ENCODE measurements around the gene BRDT.
"Not testable (repeated sequence)": the region's sequence is repeated elsewhere in the genome, so short reads cannot be mapped to it uniquely, and the experiment has no call there.

Gene BRDT

DNA sequence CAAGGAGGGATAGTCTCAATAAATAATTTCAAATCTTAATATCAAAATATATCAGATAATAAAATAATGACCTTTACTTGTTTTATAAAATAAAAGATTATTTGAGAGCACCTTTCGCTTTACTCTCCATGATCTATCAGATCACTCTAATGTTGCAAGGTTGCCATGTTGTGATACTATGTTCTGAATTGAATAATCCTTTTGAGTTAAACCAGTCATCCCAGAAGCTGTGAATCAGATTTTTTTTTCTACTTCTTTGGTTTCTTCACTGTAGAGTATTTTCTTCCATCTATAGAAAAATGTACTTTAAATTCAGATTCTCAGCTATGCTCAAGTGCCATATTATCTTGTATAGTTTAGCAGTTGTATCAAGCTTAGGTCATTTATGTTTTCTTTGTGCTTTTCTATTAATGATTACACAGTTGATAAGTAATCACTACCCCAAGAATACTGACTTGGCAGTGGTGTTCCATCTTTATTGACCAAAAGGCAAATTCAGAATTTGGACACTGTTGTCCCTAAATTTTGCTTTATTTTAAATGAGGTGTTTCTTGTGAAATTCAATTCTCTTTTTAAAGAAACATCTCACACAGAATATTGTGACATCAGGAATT lies 32.9 kb downstream of the BRDT start:
- no peak overlapping the region for H3K4me3 ChIP-seq (ENCODE audit: low read depth, low read length)

DNA sequence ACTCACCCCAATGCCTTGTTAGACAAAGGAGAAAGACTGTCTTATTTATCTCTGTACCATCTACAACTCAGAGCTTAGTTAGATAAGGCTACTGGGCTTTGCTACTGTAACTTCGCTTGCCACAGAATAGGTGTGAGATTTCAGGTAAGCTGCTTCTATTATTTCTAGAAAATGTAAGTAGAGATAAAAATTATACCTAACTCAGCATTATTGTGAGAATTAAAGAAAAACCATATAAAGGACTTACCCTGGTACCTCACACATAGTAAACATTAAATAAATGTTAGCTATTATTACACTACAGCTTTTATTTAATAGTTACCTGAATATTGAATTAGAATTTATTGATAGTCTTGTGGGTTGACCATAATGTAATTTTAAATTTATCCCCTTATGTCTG lies 44.1 kb downstream of the BRDT start:
- H3K4me3 ChIP-seq (ENCODE audit: low read depth, low read length): no peak overlapping the region

DNA sequence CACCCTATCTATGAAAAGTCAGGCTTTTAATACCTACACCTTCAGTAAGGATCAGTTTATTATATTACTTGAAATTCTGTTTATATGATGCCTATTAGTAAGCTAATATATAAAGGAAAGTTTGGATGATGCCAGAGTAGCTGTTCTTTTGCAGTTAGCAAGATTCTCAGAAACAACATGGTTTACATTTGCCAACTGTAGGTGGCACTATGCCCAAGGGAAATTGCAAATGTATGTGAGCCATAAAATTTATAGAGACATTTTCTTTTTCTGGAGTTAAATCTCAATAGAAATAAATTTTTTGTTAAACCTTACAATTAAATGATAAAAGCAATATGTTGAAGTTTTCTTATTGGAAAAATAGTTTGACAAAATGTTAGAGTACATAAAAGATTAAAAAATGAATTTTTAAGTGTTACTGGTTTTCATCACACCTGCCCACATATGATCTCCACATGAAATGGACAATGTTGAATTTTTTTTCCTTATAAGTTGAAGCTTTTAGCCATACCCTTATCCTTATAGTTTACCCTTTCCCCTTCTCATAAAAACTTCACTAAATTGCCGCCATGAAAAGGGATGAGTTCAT lies 48.5 kb downstream of the BRDT start:
- H3K4me3 ChIP-seq (ENCODE audit: low read depth, low read length): no peak overlapping the region

DNA sequence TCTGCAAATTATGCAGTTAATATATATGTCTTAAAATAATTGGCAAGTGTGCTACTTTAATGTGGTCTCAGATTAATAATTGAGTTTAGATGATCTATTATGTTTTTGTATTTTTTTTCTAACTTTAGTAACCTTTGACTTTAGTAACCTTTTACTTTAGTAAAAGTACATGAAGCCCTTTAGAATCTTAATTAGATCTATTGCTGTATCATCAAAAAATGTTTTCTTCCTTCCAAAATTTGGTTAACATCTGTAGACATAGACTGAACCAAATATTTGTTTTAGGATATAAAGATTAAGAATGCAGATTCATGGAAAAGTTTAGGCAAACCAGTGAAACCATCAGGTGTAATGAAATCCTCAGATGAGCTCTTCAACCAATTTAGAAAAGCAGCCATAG lies 54.9 kb downstream of the BRDT start:
- H3K4me3 ChIP-seq (ENCODE audit: low read depth, low read length): no peak overlapping the region

DNA sequence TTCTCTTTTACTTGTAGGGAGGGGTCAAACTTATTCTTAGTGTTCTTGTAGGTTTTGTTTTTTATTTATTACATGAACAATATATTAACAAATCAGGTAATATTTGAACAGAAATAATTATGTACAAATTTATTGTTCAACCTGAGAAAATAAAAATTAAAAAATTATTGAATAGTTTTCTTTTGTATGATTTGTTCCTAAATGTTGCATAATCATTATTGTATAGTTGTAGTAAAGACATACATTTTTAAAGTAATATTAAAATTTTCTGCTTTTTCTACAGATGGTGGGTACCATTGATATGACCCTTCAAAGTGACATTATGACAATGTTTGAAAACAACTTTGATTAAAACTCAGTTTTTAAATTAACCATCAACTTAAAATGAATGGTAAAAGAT lies 64.7 kb downstream of the BRDT start:
- H3K4me3 ChIP-seq (ENCODE audit: low read depth, low read length): no peak overlapping the region

DNA sequence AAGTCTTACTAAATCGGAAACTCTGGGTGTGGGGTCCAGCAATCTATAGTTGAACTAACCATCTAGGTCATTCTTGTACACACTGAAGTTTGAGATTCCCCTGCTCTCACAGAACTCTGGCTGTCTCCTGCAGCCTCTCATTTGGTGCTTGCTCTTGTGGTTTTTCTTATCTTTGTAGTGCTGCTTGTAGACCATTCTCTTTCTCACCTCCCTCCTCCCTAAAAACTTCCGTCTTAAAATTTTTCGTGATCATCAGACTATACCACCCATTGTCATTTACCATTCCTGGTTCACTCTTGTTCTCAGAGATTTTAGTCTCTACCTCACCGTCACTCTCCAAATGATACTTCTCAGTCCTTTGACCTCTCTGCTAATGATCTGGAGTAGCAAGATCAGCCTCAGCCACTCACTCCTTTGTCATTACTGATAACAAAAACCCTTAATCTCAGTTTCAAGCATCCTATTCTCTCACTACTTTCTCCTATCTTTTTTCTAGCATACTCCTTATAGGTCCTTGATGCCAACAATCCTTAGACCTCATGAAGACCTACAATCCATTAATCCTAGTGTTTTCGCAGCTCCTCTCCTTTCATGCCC lies 67.6 kb downstream of the BRDT start:
- H3K4me3 ChIP-seq (ENCODE audit: low read depth, low read length): no peak overlapping the region

DNA sequence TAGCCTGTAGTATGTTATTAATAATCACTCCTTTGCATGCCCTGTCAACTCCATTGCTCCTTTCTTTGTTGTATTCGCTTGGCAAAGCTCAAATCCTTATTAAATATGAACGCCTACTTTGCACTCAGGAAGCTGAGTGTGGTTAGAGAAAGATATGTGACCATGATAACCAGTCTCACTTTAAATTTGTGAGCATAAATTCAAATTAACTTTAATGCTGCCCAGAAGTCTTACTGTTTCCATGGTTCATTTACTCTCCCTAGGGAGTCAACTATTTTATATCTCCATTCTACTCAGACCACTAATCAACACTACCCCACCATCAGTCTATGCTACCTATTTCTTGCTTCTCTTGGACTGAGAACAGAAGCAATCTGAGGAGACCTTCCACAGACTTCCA lies 68.5 kb downstream of the BRDT start:
- no peak overlapping the region for H3K4me3 ChIP-seq (ENCODE audit: low read depth, low read length)

DNA sequence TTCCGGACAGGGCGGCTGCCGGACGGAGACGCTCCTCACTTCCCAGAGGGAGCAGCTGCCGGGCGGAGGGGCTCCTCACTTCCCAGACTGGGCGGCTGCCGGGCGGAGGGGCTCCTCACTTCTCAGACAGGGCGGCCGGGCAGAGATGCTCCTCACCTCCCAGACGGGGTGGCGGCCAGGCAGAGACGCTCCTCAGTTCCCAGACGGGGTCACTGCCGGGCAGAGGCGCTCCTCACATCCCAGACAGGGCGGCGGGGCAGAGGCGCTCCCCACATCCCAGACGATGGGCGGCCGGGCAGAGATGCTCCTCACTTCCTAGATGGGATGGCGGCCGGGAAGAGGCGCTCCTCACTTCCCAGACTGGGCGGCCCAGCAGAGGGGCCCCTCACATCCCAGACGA lies 76.8 kb downstream of the BRDT start:
- H3K4me3 ChIP-seq (ENCODE audit: low read depth, low read length): not testable (repeated sequence)

DNA sequence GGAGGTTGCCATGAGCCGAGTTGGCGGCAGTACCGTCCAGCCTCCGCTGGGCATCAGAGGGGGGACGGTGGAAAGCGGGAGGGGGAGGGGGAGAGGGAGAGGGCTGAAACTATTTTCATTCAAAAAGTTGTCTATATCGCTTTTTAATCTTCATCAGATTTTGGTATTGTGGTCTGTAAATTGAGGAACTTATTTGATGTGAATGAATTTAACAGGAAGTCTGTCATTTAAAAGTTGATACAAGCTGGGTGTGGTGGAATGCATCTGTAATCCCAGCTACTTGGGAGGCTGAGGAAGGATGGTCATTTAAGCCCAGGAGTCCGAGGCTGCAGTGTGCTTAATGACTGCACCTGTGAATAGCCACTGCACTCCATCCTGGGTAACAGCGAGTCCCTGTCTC lies 77.6 kb downstream of the BRDT start:
- H3K4me3 ChIP-seq (ENCODE audit: low read depth, low read length): no peak overlapping the region

DNA sequence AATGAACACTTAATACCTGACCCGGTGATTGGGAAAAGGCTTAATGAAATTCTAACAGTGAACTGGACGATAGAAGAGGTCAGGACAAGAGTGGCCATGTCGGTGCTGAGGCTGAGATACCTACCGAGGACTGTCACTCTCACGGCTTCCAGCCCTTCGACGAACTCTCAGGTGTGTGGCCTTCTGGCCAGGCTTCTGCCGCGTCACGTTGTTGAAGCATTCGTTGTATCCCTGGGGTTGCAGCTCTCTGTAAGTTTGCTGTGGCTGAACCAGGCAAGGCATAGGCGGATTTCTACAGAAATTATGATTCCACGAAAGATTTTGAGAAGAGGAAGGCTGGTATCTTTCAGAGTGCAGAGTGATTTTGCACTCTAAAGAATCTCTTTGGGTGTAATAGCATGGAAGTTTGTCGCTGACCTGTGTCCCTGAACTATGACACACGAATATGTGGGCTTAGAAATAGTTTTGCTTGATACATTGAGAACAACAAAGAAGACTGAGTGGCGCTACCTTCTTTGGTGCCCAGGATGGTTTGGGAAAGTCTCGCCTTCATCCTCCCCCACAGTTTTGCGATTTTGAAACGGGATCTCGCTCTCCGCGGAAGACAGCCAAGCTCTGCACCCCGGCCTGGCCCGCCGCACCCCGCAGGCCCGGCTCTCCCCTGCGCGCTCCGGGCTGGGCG lies 80.2 kb downstream of the BRDT start:
- H3K4me3 ChIP-seq (ENCODE audit: low read depth, low read length): peak overlapping the region; percentile 65

DNA sequence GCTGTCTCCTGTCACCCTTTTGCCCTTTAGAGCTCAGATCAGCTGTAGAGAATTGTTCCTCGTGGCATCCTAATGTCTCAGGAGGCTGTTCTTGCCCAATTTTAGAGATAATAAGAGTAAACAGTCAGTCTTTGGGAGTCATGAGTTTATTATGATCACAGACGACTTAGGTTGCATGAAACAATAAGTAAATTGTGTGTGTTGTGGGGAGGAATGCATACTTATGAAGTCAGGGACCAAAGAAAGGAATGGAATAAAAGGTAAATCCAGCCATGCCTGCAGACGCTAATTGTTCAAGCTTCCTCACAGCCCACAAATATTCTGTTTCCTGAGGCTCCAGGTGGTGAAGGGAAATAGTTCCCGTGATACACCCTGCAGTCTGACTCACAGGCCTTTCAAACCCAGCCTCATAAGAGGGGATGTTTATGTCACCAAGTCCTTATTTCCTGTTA lies 81.5 kb downstream of the BRDT start:
- H3K4me3 ChIP-seq (ENCODE audit: low read depth, low read length): peak overlapping the region; percentile 65

DNA sequence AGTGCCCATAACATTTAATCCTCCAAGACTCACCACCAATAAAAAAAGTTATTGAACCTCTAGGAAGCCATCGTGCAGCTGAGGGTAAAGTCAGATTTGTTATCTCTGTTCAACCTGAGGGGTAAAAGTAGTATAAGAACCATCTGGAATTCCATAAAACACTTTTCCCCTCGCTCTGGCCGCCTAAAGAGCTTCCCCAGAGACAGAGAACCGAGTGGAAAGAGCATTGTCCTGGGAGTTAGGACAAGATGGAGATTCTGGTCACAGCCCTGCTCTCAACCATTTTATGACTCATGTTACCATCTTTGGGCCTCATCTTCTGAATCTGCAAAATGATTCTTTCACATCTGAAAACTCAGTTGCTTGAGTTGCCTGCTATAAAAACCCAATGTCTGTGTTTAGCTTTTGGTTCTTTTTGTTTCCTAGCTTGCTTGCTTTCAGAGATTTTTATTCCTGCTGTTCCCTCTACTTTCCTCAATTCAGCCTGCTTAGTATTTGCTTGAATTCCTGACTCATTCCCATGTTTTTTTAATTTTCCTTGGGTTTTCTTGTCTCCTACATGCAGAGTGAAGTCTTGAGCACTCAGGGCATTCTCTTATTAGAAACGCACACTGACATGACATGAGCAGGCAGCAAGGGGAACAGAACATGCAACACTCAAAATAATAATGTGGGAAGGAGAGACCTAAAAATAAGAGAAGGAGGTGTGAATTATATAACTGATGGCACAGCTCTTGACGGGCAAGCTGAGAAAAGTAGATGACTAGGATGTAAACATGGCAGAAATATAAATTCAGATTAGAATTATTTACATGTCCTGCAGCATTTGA lies 82.3 kb downstream of the BRDT start:
- H3K4me3 ChIP-seq (ENCODE audit: low read depth, low read length): no peak overlapping the region

DNA sequence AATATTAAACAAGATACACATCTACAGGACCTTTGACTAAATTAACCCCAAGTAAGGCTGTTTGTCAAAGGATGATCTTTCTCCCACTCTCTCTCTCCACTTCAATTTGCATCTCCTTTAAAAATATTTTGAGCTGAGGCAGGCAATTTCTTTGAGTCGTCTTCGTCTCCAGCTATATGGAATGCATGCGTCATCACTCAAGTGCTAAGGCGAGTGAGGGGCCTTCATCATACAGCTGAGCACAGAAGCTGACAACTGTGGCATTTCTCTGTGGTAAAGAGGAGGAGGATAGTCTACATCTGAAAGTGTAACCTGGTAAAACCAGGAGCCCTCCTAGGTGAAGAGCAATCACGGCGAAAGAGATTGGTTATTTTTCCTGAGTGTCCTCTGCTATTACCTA lies 88.2 kb downstream of the BRDT start:
- H3K4me3 ChIP-seq (ENCODE audit: low read depth, low read length): no peak overlapping the region

DNA sequence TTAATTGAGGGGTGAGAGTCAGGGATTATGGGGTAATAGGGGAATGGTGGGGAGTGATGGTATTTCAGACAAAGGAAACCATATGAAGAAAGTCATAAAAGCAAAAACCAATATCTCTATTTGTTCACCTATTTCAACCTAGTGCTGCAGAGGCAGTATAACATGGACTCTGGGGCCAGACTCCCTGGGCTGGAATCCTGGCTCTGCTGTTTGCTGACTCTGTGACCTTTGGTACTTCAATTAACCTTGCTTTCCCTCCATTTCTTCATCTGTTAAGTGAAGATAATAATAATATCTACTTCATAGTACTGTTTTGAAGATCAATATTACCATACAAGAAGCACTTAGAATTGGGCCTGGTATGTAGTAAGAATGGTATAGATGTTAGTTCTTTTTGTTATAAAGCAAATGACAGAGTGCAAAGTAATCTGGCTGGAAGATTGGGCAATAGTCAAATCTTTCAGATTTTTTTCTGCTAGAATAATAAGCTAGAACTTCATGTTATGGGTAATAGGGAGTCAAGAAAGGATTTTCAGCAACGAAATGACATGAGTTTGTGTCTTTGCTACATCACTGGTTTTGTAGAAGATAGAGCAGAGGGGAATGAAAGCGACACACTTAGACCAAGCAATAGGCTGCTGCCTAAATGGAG lies 89.6 kb downstream of the BRDT start:
- H3K4me3 ChIP-seq (ENCODE audit: low read depth, low read length): no peak overlapping the region

DNA sequence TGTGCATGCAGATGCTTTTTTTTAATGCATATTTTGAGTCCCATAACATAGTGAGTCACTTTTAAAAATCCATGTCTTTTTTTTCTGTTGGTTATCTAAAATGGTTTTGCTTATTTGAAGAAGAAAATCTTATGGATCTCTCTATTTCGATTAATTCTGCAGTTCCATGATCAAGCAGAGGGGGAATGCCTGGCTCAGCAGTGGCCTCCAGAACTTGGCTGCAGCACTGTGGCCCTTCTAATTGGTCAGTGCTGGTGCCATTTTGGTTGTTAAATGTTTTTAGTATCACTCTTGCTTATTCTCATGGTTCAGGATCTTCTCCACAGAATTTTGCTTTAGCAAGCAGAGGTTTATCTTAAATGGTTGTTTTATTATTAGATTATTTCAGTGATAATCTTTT lies 91.8 kb downstream of the BRDT start:
- no peak overlapping the region for H3K4me3 ChIP-seq (ENCODE audit: low read depth, low read length)

DNA sequence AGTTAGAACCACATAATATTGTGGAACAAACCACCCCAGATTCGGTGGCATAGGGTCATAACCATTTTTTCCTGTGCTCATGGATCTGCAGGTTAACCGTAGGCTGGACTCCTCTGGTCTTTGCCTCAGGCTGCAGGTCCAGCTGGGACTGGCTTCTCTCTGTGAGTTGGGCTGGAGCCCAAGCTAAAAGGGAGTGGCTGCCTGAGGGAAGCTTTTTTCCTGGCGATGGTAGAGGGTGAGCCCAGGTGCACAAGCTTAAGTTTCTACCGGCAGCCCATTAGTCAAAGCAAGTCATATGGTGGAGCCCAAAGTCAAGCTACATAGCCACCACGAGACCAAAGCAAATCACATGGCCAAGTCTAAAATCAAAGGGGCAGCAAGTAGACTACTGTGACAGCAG lies 94.4 kb downstream of the BRDT start:
- no peak overlapping the region for H3K4me3 ChIP-seq (ENCODE audit: low read depth, low read length)

DNA sequence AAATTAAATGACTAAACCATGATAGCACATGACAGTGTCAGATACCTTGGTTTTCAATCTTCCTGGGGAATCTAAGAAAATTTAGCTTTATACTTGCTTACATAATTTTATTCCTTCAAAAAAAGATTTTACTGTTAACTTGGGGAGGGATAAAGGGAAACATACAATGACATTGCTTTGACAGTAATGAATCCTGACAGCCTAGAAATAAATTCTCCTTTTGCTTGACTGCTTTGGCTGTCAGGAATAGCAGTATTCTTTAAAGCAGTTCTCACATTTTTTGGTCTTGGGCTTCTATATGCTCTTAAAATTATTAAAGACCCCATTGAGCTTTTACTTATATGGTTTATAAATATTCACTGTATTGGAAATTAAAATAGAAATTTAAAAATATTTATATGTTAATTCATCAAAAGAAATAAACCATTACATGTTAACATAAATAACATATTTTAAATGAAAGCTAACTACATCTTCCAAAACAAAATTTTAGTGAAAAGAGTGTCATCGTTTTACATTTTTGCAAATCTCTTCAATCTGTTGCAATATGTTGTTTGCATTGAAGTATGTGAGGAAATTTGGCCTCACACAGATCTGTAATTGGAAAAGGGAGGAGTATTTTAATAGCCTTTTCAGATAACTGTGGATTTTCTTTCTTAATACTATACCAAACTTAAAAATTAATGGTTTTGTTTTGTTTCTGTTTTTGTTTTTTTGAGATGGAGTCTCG lies 96.7 kb downstream of the BRDT start:
- H3K4me3 ChIP-seq (ENCODE audit: low read depth, low read length): no peak overlapping the region

DNA sequence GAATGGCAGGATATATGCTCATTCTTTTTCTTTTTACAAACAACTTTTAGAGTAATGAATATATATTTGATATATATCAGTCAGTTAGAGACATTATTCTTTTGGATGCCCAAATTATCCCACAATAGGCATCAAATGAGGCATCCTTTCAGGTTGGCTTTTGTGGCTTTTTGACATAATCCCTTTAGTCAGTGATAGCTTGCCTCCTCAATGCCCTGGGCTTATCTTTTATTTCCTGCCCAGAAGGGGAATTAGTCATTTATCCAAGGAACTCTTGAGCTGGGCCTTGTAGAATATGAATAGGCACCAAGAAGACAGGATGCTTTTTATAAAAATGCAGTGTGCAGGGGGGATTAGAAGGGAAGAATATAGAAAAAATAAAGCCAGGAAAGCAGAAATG lies 102.7 kb downstream of the BRDT start:
- no peak overlapping the region for H3K4me3 ChIP-seq (ENCODE audit: low read depth, low read length)
